ENCODE data around the gene OSBP2. TPM values are rescaled to one million over a fixed set of nuclear protein-coding genes. Genes with fewer than 3 reads are reported as not detected.

The OSBP2 gene
- total RNA-seq, 4 donors from 2014 or later, result 0.35 to 3.5 (median 1.8) TPM

DNA sequence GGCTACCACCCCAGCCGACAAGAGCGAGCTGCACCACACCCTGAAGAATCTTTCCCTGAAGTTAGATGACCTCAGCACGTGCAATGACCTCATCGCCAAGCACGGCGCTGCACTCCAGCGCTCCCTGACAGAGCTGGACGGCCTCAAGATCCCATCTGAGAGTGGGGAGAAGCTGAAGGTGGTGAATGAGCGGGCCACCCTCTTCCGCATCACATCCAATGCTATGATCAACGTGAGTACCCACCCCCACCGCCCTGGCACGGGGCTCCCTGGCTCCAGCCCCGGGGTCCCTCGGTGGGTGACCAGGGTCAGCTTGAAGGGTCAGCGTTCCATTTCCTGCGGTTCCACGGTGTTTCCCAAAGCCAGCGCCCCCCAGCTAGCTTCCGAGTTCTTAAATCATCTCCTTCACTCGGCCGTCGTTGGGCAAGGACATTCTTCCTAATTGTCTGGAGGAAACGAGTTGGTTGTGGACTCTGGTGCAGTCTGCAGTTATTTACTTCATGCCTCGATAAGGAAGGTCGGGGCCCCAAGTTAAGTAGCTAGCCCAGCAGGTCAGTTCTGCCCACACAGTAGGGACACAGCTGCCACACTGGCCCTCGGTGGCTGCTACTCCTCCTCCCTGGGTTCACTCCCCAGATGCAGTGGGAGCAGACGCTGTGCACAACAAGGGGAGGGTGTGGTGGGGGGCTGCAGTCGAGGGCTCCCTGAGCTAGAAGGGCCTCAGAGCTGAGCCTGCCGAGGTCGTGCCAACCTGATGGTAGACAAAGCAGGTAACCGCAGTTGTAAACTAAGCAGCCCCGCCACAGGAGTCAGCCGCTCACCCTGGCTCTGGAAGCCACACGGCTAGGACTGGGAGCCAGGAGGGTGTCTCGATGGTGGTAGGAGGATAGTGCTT, 176.0 kb downstream of the OSBP2 start:
- no peak for ATAC-seq
- Histone ChIP-seq H3K36me3 (peaks cover 0 to 9% of the 10 kb centered on the region in 2 donors), H3K9me3 (no peaks in the 10 kb centered on the region), H3K27me3 (no peaks in the 10 kb centered on the region), H3K27ac (no peak overlapping the region), H3K4me1 (no peaks in the 10 kb centered on the region), H3K4me3 (no peak overlapping the region)
- TF ChIP-seq, protein P1, sequence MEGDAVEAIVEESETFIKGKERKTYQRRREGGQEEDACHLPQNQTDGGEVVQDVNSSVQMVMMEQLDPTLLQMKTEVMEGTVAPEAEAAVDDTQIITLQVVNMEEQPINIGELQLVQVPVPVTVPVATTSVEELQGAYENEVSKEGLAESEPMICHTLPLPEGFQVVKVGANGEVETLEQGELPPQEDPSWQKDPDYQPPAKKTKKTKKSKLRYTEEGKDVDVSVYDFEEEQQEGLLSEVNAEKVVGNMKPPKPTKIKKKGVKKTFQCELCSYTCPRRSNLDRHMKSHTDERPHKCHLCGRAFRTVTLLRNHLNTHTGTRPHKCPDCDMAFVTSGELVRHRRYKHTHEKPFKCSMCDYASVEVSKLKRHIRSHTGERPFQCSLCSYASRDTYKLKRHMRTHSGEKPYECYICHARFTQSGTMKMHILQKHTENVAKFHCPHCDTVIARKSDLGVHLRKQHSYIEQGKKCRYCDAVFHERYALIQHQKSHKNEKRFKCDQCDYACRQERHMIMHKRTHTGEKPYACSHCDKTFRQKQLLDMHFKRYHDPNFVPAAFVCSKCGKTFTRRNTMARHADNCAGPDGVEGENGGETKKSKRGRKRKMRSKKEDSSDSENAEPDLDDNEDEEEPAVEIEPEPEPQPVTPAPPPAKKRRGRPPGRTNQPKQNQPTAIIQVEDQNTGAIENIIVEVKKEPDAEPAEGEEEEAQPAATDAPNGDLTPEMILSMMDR (IDR thresholded peaks at IDR 0.05), result no peak
- TF ChIP-seq POLR2A (IDR thresholded peaks at IDR 0.05) (no peak), POLR2AphosphoS5 (IDR thresholded peaks at IDR 0.05) (no peak), EP300 (IDR thresholded peaks at IDR 0.05) (no peak)
- WGBS, 2 donors (ENCODE audit: low coverage in 1 of 2), result 89 to 90% methylated on average over 12 to 17 of the region's 36 CpGs

DNA sequence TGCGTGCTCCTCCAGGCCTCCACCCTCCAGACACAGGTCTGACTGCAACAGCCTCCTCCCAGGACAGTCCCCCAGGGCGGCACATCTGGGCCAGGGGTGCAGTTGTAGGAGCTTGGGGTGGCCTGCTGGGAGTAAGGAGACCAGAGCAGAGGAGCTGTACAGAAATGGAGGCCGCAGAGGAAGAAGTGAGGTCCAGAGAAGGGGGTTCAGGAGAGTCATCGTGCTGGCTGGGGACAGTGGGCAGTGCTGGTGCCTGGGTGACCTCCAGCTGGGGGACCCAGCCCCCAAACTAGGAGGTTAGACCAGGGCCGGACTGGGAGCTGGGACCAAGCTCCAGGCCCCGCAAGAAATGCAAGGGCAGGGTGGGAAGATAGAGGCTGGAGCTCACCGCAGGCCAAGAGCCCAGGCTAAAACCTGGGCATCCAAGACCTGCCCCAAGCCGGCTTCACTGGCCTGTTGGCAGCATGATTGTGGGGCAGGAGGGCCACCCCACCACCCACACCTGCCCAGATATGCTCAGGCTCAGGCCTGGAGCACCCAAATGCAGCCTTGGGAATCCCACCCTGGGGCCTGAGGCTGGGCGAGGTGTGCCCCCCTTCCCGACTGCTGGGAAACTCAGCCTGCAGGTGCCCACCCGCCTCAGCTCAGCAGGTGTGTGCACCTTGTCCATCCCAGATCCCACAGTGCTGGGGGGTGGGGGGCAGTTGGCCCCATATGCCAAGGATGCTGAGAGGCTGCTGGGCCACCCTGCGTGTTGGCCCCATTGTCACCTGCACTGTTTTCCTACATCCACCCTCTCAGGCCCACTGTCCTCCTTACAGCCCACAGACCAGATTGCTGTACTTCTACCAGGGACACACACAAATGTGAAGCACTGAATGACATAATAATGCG, 177.0 kb downstream of the OSBP2 start:
- WGBS, 2 donors (ENCODE audit: low coverage in 1 of 2), result 21 to 87% methylated on average over 2 to 6 of the region's 13 CpGs
- H3K27ac ChIP-seq, result no peak overlapping the region
- ATAC-seq, result no peak

DNA sequence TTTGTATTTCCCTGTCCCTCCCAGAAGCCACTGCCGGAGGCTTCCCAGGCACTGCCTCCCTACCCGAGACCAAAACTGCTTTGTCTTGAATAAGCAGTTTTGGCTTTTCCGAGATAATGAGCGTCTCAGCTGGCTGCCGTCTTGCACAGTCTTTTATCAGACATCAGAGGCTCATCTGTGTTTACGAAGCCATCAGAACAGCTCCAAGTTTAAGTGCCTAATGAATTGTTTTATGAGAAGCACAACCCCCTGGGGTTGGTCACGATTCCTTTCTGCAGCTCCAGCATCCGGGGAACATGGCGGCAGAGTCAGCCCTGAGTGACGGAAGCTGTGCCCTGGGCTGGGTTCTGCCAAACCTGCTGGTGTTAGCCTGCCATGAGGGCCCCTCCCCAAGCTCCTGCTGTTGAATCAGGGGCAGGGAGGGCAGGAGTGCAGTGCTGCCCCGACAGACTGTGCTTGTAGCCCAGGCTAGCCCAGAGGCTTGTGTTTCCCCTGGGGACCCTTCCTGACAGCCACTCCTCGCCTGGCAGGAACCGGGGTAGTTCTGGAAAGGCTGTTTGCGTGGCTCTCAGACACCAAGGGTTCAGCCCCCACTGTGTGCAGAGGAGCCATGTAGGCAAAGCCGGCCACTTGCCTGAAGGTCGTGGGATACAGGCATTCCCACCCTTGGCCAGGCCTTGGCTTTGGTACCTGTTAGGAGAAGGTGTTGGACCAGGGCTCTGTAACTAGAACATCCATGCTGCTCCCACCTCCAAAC, 177.8 kb downstream of the OSBP2 start:
- H3K4me3 ChIP-seq, result no peak overlapping the region
- TF ChIP-seq, protein P1 (IDR thresholded peaks at IDR 0.05), result no peak
- TF ChIP-seq POLR2A (IDR thresholded peaks at IDR 0.05) (no peak), EP300 (IDR thresholded peaks at IDR 0.05) (no peak), POLR2AphosphoS5 (IDR thresholded peaks at IDR 0.05) (no peak)
- WGBS, 2 donors (ENCODE audit: low coverage in 1 of 2), result 64 to 81% methylated on average over 5 to 6 of the region's 16 CpGs
- H3K9me3 ChIP-seq, result no peaks in the 10 kb centered on the region
- peaks cover 0 to 9% of the 10 kb centered on the region in 2 donors for H3K36me3 ChIP-seq
- peaks cover 0 to 6% (median 0%) of the 10 kb centered on the region in 3 donors for H3K4me1 ChIP-seq
- no peaks in the 10 kb centered on the region for H3K27me3 ChIP-seq
- no peak for ATAC-seq
- no peak overlapping the region for H3K27ac ChIP-seq

More for the DNA sequence above, 177.0 kb downstream of the OSBP2 start:
- H3K9me3 ChIP-seq, result no peaks in the 10 kb centered on the region
- peaks cover 0 to 9% of the 10 kb centered on the region in 2 donors for H3K36me3 ChIP-seq
- H3K4me1 ChIP-seq, result no peaks in the 10 kb centered on the region
- H3K4me3 ChIP-seq, result no peak overlapping the region
- TF ChIP-seq EP300 (IDR thresholded peaks at IDR 0.05), result no peak
- TF ChIP-seq, protein P1 (IDR thresholded peaks at IDR 0.05), result no peak
- TF ChIP-seq POLR2A (IDR thresholded peaks at IDR 0.05), result no peak
- TF ChIP-seq POLR2AphosphoS5 (IDR thresholded peaks at IDR 0.05), result no peak
- no peaks in the 10 kb centered on the region for H3K27me3 ChIP-seq

DNA sequence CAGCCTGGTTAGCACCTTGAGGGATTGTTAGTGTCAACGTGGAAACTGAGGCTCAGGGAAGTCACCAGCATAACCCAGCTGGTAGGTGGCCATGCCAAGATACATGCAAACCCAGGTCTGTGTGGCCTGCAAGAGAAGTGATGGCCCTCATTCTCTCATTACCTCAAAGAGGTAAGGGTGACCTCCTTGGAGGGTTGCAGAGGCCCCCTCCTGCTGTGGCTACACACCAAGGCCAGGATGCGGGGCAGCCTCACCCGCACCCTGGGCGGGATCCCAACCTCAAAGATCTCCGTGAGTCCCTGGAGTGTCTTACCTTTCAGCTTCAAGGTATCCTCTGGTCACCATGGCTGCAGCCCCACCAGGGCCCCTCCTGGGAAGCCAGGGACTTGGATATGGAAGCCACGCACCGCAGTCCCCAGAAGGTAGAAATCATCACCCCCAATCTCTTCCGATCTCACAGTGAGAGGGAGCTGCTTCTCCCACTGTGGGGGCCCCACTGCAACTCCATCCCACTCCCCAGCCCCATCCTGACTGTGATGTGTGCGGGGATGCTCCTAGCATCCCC, 178.5 kb downstream of the OSBP2 start:
- H3K4me1 ChIP-seq, result peaks cover 0 to 6% (median 0%) of the 10 kb centered on the region in 3 donors
- H3K4me3 ChIP-seq, result no peak overlapping the region
- no peaks in the 10 kb centered on the region for H3K9me3 ChIP-seq
- 80% methylated on average over 1 of the region's 9 CpGs; no CpG with 5 or more reads in 1 of the 2 donors for WGBS, 2 donors (ENCODE audit: low coverage in 1 of 2)
- TF ChIP-seq EP300 (IDR thresholded peaks at IDR 0.05), result no peak
- TF ChIP-seq POLR2A (IDR thresholded peaks at IDR 0.05), result no peak
- TF ChIP-seq POLR2AphosphoS5 (IDR thresholded peaks at IDR 0.05), result no peak
- TF ChIP-seq, protein P1 (IDR thresholded peaks at IDR 0.05), result no peak
- no peak for ATAC-seq
- peaks cover 0 to 9% of the 10 kb centered on the region in 2 donors for H3K36me3 ChIP-seq
- H3K27me3 ChIP-seq, result no peaks in the 10 kb centered on the region
- no peak overlapping the region for H3K27ac ChIP-seq
